HG03159 (cell line): ENCODE data around the gene HES7.
"Not testable (repeated sequence)": the region's sequence is repeated elsewhere in the genome, so short reads cannot be mapped to it uniquely, and the experiment has no call there.

Source experiments
- ATAC-seq: cut with Tn5 transposase; IDR thresholded peaks from one replicate; pipeline ENCODE4 v1.9.1; 2021; ENCODE audit warnings: mild to moderate bottlenecking, moderate library complexity; ENCODE audit not compliant: unreplicated experiment

The HES7 gene

GRCh38 chr17:8105957-8106398 lies 17.9 kb downstream of the HES7 start:
- no peak for ATAC-seq

DNA sequence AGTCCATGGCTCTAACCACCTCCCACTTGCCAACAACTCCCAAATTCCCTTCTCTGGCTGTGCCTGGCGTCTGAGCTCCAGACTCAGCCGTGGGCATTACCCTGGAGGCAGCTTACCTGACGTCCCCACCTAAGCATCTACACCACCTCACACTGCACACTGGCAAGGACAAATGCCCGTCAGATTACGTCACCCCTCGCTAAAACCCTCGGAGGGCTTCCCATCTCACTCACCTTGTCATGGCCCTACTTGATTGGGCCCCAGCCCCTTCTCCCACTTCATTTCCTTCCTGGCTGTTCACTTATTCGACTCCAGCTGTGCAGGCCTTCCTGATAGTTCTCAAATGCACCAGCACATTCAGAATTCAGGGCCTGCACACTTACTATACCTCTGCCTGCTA lies 19.0 kb downstream of the HES7 start:
- ATAC-seq, result no peak

DNA sequence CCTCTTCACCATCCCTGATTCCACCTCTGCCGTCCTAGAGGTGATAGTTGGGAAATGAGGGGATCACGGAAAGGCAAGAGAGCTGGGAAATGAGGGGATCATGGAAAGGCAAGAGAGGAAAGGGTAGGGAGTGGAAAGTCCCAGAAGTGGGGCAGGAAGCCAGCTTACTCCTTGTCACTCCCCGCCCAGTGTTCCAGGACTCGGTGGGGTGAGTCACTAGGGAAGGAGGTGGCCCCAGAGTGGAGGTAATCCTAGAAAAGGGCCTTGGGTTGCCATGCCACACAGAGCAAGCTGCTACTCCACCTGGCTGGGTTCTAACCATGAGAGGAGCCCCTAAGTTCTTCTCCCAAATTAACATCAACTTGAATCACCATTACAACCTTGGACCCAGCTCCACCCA lies 20.4 kb downstream of the HES7 start:
- no peak for ATAC-seq

DNA sequence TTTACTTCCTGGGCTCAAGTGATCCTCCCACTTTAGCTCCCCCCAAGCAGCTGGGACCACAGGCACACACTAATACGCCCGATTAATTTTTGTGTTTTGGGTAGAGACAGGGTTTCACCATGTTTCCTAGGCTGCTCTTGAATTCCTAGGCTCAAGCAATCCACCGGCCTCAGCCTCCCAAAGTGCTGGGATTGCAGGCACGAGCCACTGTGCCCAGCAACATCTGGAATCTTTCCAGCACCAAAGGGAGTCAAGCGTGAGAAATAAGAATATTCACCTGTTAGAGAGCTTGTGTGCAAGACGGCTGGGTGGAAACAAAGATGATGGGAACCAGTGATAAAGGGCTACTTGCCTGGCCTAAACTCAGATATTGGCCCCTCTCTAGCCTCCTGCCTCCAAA lies 22.2 kb downstream of the HES7 start:
- no peak for ATAC-seq

DNA sequence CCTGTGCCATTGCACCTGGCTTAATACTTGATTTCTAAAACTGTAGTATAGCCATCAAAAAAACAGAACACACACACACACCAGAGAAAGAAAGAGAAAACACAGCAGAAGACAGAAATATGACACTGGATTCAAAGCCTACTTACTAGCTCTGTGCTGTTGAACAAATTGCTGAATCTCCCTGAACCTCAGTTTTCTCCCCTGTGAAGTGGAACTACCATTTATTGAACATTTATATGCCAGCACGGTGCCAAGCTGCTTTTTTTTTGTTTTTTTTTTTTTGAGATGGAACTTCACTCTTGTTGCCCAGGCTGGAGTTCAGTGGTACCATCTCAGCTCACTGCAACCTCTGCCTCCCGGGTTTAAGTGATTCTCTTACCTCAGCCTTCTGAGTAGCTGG lies 23.1 kb downstream of the HES7 start:
- no peak for ATAC-seq

- ATAC-seq, result no peak
These were observed 23.8 kb downstream of the HES7 start for GRCh38 chr17:8100111-8100510.

DNA sequence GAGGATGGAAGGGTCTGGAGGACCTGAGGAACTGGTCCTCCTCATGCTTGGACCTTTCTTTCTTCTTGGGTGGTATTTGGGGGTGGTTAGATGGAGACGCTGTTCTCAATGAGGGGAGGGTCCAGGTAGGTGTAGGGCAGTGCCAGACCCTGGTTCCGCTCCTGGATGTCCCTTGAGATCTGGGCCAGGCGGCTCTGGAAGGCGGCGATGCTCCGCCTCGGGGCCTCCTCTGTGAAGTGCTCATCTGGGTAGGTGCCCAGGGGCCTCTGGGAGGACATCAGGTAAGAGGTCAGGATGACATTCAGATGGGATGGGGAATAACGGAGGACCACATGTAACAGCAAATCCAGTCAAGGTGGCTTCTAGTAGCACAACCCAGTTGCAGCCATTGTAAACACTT lies 27.4 kb downstream of the HES7 start:
- no peak for ATAC-seq

- ATAC-seq, result no peak
These were observed 28.5 kb downstream of the HES7 start for GRCh38 chr17:8095361-8095760.

DNA sequence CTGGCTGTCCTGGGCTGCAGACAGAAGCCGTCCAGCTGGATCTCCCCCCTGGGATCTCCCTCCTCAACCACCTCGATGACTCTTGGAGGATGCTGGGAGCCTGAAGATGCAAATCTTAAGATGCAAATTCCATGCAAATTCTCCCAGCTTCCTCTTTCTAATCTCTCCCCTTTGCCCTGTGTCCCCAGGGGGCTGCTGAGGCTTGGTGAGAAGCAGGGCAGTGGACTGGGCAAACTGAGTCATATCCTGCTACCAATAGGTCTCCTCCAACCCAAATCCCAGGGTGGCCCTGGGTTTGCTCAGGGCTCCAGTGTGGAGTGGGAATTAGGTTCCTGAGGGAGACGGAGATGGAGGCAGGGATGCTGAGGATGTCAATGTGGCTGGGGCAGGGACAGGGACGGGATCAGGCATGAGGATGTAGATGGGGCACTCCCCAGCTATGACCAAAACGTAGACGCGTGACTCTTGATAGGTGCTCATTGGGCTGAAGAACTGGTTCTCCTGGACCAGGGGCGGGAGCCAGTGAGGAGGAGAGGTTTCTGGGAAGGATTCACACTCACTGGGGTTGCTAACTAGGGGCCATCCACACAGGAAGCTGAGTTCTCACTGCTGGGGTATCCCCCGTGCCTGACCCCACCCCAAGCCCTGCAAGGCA lies 32.7 kb downstream of the HES7 start:
- no peak for ATAC-seq

DNA sequence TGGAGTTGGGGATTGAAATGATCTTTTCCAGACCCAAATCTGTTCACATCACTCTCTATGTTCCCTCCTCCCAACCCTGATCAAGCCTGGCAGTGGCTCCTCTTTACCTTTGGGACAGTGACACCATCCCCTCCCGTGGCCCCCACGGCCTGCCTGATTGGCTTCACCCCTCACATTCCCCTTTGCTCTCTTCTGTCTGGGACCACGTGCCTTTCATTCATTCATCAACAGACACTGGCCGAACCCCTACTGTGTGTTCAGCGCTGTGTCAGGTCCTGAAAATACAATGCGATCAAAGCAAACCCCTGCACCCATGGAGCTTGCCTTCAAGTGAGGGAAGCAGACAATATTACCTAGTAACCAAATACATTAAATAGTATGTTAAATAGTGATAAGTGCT lies 34.2 kb downstream of the HES7 start:
- no peak for ATAC-seq

DNA sequence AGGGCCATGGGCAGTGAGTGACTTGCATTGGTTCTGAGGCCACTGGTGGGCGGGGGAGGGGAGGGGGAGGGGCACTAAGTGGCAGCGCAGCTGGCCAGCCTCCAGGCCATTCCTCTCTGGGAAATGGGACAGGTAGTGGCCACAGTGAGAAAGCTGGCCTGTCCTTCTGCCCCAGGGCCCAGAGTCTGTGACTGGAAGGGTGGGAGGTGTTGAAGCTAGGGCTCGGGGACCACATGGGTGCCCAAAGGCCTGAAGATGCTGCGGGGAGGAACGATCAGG lies 36.0 kb downstream of the HES7 start:
- no peak for ATAC-seq

GRCh38 chr17:8087075-8087951 lies 36.6 kb downstream of the HES7 start, which contains the start of gene ALOX12B:
Gene ALOX12B, minus strand, starts transcription at chr17:8087716. Its CDS starts 274 bp downstream, at chr17:8087442.
- ATAC-seq, result no peak

DNA sequence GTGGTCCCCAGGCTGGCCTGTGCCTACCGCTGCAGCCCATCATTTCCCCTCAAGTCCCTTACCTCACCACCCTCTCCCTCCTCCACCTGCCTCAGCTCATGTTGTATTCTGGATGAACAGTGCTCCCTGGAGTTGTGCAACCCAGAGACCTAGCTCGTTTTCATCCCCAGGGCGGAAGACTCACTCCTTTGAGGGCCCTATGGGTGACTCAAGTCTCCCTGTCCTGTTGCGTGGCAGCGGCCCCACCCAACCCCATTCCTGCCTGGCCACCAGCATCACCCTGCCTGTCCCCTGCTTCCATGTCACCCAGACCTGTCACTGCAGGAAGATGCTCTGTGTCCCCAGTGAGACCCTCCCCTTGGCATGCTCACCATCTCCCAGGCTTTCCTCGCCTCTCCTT lies 39.7 kb downstream of the HES7 start:
- no peak for ATAC-seq

DNA sequence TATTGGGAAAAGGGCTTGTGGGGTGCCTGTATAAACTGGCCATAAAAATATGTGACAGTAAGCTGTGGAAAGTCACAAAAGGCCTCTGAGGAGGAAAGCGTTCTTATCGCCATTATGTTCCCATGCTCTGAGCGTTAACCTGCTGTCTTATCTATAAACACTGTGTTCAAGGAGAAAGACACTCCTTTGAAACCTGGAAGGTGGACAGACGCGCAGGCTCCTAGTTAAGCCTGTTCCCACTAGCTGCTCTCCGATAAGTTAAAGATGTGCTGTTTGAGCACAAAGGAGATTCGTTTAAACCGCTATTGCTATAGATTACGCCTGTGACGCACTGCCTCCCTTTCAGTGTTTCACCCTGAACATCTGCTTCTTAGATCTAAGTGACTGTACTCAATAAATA lies 41.6 kb downstream of the HES7 start:
- no peak for ATAC-seq

DNA sequence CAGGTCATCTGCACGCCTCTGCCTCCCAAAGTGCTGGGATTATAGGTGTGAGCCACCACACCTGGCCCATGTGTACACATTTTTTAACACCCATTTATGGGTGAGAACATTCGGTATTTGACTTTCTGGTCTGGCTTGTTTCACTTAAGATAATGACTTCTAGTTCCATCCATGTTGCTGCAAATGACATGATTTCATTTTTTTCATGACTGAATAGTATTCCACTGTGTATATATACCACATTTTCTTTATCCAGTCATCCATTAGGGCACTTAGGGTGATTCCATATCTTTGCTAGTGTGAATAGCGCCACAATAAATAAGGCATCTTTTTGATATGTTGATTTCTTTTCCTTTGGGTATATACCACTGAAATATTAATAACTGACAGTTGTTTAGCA lies 42.0 kb downstream of the HES7 start:
- ATAC-seq, result no peak

DNA sequence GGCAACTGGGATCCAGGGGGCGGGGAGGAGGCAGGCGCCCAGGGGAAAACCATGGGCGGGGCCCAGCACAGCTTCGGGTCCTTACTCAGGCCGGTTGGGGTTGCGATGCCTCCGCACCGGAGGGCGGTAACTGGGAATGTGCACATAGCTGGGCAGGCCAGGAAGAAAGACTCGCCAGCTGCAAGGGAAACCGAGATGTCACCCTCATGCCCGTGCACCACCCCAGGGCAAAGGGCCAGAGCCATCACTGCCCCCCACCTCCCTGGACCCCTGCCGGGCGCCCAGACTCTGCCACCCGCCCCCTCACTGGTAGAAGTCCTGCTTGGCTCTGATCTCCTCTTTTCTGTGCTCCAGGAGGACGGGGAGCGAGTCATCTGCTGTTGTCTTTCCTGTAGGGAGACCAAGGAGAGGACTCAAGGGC lies 43.1 kb downstream of the HES7 start:
- ATAC-seq, result no peak

- ATAC-seq, result no peak
These were observed 43.6 kb downstream of the HES7 start for GRCh38 chr17:8080208-8080798.

GRCh38 chr17:8079291-8080207 lies 44.4 kb downstream of the HES7 start:
- ATAC-seq, result peak; percentile 62

- not testable (repeated sequence) for ATAC-seq
These were observed 46.0 kb downstream of the HES7 start for GRCh38 chr17:8077939-8078338.

DNA sequence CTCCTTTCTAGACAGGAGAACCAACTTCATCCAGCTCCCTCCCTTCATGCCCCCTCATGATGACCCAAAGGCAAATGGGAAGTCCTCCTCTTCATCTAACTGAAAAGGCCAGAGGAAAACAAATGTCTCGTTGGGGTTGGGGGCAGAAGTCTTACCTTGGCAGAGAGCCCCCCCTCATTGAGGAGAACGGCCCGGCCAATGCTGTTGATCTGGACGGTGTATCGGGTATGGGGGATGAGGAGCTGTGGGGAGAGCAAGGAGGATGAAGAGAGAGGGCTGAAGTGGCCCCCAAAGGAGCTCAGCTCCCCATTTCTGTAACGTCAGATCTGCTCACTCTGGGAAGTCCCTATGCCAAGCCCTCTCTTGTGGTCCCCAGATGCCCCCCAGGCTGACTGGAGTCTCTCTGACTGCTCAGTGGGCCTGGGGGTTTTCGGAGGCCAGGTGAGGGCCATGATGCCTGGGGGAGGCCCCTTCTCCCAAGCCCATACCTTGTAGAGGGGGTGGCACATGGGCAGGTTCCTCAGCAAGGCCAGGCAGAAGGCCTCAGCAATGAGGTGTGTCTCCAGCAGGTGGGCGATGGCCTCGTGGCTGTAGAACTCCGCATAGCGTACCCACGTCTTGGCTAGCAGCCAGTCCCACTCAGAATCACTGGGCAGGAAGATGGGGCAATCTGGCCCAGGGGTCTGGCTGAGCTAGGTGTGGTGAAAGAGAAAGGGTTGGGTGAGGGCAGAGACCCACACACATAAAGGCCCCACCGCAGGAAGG lies 47.2 kb downstream of the HES7 start:
- no peak for ATAC-seq
